Measurements from ENCODE around the gene SIX1.
A peak's percentile ranks its signal among the peaks of the same experiment; 100 is the strongest.

SIX1 gene

GRCh38 chr14:60650373-60650961 is 1.2 kb upstream of the SIX1 start (continued):
- TF ChIP-seq, protein P1, sequence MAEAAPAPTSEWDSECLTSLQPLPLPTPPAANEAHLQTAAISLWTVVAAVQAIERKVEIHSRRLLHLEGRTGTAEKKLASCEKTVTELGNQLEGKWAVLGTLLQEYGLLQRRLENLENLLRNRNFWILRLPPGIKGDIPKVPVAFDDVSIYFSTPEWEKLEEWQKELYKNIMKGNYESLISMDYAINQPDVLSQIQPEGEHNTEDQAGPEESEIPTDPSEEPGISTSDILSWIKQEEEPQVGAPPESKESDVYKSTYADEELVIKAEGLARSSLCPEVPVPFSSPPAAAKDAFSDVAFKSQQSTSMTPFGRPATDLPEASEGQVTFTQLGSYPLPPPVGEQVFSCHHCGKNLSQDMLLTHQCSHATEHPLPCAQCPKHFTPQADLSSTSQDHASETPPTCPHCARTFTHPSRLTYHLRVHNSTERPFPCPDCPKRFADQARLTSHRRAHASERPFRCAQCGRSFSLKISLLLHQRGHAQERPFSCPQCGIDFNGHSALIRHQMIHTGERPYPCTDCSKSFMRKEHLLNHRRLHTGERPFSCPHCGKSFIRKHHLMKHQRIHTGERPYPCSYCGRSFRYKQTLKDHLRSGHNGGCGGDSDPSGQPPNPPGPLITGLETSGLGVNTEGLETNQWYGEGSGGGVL (tag by site-specific recombination; IDR thresholded peaks at IDR 0.05): no peak
- TF ChIP-seq KLF16 (tag by site-specific recombination; IDR thresholded peaks at IDR 0.05): peak; percentile 35; the same call in 1 of the 2 replicates
- TF ChIP-seq, protein P2, sequence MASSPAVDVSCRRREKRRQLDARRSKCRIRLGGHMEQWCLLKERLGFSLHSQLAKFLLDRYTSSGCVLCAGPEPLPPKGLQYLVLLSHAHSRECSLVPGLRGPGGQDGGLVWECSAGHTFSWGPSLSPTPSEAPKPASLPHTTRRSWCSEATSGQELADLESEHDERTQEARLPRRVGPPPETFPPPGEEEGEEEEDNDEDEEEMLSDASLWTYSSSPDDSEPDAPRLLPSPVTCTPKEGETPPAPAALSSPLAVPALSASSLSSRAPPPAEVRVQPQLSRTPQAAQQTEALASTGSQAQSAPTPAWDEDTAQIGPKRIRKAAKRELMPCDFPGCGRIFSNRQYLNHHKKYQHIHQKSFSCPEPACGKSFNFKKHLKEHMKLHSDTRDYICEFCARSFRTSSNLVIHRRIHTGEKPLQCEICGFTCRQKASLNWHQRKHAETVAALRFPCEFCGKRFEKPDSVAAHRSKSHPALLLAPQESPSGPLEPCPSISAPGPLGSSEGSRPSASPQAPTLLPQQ (tag by site-specific recombination; IDR thresholded peaks at IDR 0.05): peak; percentile 75
- TF ChIP-seq OVOL3 (tag by site-specific recombination; IDR thresholded peaks at IDR 0.05): peak; percentile 61; the same call in 1 of the 2 replicates
- TF ChIP-seq ZNF23 (tag by site-specific recombination; IDR thresholded peaks at IDR 0.05; ENCODE audit: borderline replicate concordance): no peak
- TF ChIP-seq ZNF777 (tag by site-specific recombination; IDR thresholded peaks at IDR 0.05; ENCODE audit: borderline replicate concordance): no peak
- TF ChIP-seq ZNF624 (tag by site-specific recombination; IDR thresholded peaks at IDR 0.05): no peak
- TF ChIP-seq MEIS1 (CRISPR knock-in tag; IDR thresholded peaks at IDR 0.05; ENCODE audit: borderline replicate concordance): no peak
- TF ChIP-seq ZNF610 (tag by site-specific recombination; IDR thresholded peaks at IDR 0.05; ENCODE audit: borderline replicate concordance): 0 out of 2 replicates have a peak, but pooled peaks have one; percentile 21
- peak; percentile 31; the same call in 1 of the 2 replicates for TF ChIP-seq ZBTB48 (tag by site-specific recombination; IDR thresholded peaks at IDR 0.05)
- TF ChIP-seq, protein P3, sequence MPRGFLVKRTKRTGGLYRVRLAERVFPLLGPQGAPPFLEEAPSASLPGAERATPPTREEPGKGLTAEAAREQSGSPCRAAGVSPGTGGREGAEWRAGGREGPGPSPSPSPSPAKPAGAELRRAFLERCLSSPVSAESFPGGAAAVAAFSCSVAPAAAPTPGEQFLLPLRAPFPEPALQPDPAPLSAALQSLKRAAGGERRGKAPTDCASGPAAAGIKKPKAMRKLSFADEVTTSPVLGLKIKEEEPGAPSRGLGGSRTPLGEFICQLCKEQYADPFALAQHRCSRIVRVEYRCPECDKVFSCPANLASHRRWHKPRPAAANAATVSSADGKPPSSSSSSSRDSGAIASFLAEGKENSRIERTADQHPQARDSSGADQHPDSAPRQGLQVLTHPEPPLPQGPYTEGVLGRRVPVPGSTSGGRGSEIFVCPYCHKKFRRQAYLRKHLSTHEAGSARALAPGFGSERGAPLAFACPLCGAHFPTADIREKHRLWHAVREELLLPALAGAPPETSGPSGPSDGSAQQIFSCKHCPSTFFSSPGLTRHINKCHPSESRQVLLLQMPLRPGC (tag by site-specific recombination; IDR thresholded peaks at IDR 0.05): peak; percentile 88
- TF ChIP-seq ZNF549 (tag by site-specific recombination; IDR thresholded peaks at IDR 0.05): no peak
- TF ChIP-seq, protein P4, sequence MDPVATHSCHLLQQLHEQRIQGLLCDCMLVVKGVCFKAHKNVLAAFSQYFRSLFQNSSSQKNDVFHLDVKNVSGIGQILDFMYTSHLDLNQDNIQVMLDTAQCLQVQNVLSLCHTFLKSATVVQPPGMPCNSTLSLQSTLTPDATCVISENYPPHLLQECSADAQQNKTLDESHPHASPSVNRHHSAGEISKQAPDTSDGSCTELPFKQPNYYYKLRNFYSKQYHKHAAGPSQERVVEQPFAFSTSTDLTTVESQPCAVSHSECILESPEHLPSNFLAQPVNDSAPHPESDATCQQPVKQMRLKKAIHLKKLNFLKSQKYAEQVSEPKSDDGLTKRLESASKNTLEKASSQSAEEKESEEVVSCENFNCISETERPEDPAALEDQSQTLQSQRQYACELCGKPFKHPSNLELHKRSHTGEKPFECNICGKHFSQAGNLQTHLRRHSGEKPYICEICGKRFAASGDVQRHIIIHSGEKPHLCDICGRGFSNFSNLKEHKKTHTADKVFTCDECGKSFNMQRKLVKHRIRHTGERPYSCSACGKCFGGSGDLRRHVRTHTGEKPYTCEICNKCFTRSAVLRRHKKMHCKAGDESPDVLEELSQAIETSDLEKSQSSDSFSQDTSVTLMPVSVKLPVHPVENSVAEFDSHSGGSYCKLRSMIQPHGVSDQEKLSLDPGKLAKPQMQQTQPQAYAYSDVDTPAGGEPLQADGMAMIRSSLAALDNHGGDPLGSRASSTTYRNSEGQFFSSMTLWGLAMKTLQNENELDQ (tag by site-specific recombination; IDR thresholded peaks at IDR 0.05; ENCODE audit: low read depth): 0 out of 2 replicates have a peak, but pooled peaks have one; percentile 7
- peak; percentile 35; the same call in 1 of the 2 replicates for TF ChIP-seq ZNF394 (tag by site-specific recombination; IDR thresholded peaks at IDR 0.05; ENCODE audit: borderline replicate concordance)
- TF ChIP-seq KLF7 (tag by site-specific recombination; IDR thresholded peaks at IDR 0.05; ENCODE audit: borderline replicate concordance): peak; percentile 52; the same call in 1 of the 2 replicates
- TF ChIP-seq, protein P5, sequence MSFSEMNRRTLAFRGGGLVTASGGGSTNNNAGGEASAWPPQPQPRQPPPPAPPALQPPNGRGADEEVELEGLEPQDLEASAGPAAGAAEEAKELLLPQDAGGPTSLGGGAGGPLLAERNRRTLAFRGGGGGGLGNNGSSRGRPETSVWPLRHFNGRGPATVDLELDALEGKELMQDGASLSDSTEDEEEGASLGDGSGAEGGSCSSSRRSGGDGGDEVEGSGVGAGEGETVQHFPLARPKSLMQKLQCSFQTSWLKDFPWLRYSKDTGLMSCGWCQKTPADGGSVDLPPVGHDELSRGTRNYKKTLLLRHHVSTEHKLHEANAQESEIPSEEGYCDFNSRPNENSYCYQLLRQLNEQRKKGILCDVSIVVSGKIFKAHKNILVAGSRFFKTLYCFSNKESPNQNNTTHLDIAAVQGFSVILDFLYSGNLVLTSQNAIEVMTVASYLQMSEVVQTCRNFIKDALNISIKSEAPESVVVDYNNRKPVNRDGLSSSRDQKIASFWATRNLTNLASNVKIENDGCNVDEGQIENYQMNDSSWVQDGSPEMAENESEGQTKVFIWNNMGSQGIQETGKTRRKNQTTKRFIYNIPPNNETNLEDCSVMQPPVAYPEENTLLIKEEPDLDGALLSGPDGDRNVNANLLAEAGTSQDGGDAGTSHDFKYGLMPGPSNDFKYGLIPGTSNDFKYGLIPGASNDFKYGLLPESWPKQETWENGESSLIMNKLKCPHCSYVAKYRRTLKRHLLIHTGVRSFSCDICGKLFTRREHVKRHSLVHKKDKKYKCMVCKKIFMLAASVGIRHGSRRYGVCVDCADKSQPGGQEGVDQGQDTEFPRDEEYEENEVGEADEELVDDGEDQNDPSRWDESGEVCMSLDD (tag by site-specific recombination; IDR thresholded peaks at IDR 0.05): peak; percentile 71
- peak; percentile 87 for TF ChIP-seq KLF8 (tag by site-specific recombination; IDR thresholded peaks at IDR 0.05)
